ENCODE measurements around the gene FERMT1. TPM values are rescaled to one million over a fixed set of nuclear protein-coding genes. Genes with fewer than 3 reads are reported as not detected.
A peak's percentile ranks its signal among the peaks of the same experiment; 100 is the strongest.

The FERMT1 gene
- total RNA-seq, 1 experiment from 2014 or later = 30.1 TPM

DNA sequence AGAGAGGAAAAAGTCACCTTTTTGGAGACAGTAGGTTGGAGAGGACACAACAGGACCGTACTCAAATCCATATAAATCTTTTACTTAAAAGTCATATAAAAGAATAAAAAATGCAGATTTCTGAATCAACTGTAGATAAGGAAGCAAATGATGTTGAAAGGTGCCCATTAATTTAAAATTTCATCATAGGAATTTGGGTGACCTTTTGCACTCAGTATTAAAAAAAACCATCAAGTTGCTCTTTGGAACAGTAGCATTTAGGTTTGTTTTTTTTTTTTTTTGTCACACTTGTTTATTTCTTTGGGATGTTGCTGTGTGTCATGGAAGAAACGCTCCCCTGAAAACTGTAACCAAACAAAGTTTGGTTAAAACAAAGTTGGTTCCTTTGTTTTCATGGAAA lies 48.0 kb downstream of the FERMT1 start:
- intact Hi-C loops (cut with micrococcal nuclease; ENCODE audit: unreplicated experiment) = loop anchor here (1.0 to 5.0 kb wide), 4 partner anchors 15 to 122 kb away; partner anchors contain the start of genes MCM8 and TRMT6
- H3K27ac Mint-ChIP-seq (ENCODE audit: unreplicated experiment) = peak overlapping the region; percentile 60

DNA sequence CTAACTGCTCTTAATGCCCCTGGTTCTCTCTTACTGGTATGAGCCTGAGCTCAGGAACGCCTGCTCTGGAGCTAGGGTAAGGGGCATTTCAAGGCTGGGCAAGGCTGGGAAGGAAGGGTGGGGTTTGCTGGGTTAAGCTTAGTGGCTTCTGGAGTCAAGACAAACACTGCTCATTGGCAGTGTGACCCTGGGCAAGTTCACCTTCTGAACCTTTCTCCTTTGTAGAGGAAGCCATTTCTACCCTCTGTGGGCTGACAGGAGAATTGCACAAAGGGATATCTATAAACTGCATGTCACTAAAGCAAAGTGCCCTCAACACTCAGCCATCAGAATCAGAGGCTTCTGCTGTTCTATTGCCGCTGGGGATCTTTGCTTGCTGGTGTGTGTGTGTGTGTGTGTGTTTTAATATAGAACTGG lies 48.7 kb downstream of the FERMT1 start:
- intact Hi-C loops (cut with micrococcal nuclease; ENCODE audit: unreplicated experiment) = loop anchor here (1.0 kb wide), 2 partner anchors 15 to 23 kb away; no protein-coding TSS in a partner anchor
- TF ChIP-seq, protein P1, sequence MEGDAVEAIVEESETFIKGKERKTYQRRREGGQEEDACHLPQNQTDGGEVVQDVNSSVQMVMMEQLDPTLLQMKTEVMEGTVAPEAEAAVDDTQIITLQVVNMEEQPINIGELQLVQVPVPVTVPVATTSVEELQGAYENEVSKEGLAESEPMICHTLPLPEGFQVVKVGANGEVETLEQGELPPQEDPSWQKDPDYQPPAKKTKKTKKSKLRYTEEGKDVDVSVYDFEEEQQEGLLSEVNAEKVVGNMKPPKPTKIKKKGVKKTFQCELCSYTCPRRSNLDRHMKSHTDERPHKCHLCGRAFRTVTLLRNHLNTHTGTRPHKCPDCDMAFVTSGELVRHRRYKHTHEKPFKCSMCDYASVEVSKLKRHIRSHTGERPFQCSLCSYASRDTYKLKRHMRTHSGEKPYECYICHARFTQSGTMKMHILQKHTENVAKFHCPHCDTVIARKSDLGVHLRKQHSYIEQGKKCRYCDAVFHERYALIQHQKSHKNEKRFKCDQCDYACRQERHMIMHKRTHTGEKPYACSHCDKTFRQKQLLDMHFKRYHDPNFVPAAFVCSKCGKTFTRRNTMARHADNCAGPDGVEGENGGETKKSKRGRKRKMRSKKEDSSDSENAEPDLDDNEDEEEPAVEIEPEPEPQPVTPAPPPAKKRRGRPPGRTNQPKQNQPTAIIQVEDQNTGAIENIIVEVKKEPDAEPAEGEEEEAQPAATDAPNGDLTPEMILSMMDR (IDR thresholded peaks at IDR 0.05; ENCODE audit: insufficient read depth in 1 of 2, low read depth in 1 of 2, low read length in 1 of 2, severe bottlenecking in 1 of 2, unreplicated experiment in 1 of 2) = peak; percentile 65 to 69
- no peaks in the 10 kb centered on the region for H3K9me3 Mint-ChIP-seq (ENCODE audit: unreplicated experiment)
- H3K27me3 ChIP-seq (replicated peaks; ENCODE audit: control insufficient read depth, insufficient read depth, low read length) = no peaks in the 10 kb centered on the region
- peaks cover 10% of the 10 kb centered on the region for H3K4me1 Mint-ChIP-seq (ENCODE audit: low read depth, unreplicated experiment)
- no peaks in the 10 kb centered on the region for H3K9me3 ChIP-seq
- ChIA-PET CTCF (interaction anchor here (0.5 to 1.3 kb wide), 3 partner anchors 15 to 48 kb away, joined by 3 to 5 read pairs (median 3); partner anchors contain the start of gene FERMT1), POLR2A (interaction anchor here (1.0 kb wide), 1 partner anchor 15 kb away, joined by 5 read pairs; no protein-coding TSS in a partner anchor)
- no TSS peak for BruUV-seq (replicated peaks)
- peaks cover 24% of the 10 kb centered on the region for H3K36me3 Mint-ChIP-seq (ENCODE audit: insufficient read depth, unreplicated experiment)
- H3K27ac Mint-ChIP-seq (ENCODE audit: unreplicated experiment) = peak overlapping the region; percentile 60
- H3K4me3 Mint-ChIP-seq (ENCODE audit: unreplicated experiment) = no peak overlapping the region
- peaks cover 2% of the 10 kb centered on the region; the same call in 1 of the 2 replicates for H3K36me3 ChIP-seq (ENCODE audit: control insufficient read depth, insufficient read depth, low read length)
- H3K4me1 ChIP-seq = peaks cover 35% of the 10 kb centered on the region
- peak; percentile 63 to 66 for DNase-seq
- H3K4me3 ChIP-seq (ENCODE audit: low read depth, low read length) = no peak overlapping the region
- H3K27me3 Mint-ChIP-seq (ENCODE audit: insufficient read depth, unreplicated experiment) = no peaks in the 10 kb centered on the region

More for the DNA sequence above, 48.0 kb downstream of the FERMT1 start:
- Histone ChIP-seq H3K36me3 (ENCODE audit: control insufficient read depth, insufficient read depth, low read length) (peaks cover 2% of the 10 kb centered on the region; the same call in 1 of the 2 replicates), H3K27me3 (replicated peaks; ENCODE audit: control insufficient read depth, insufficient read depth, low read length) (no peaks in the 10 kb centered on the region), H3K4me3 (ENCODE audit: low read depth, low read length) (no peak overlapping the region), H3K4me1 (peaks cover 35% of the 10 kb centered on the region), H3K9me3 (no peaks in the 10 kb centered on the region)
- TF ChIP-seq, protein P1 (IDR thresholded peaks at IDR 0.05; ENCODE audit: insufficient read depth in 1 of 2, low read depth in 1 of 2, low read length in 1 of 2, severe bottlenecking in 1 of 2, unreplicated experiment in 1 of 2) = no peak
- H3K4me1 Mint-ChIP-seq (ENCODE audit: low read depth, unreplicated experiment) = peaks cover 10% of the 10 kb centered on the region
- no peak for DNase-seq
- no TSS peak for BruUV-seq (replicated peaks)
- H3K36me3 Mint-ChIP-seq (ENCODE audit: insufficient read depth, unreplicated experiment) = peaks cover 24% of the 10 kb centered on the region
- POLR2A ChIA-PET = no interaction called here
- H3K27me3 Mint-ChIP-seq (ENCODE audit: insufficient read depth, unreplicated experiment) = no peaks in the 10 kb centered on the region
- CTCF ChIA-PET = interaction anchor here (0.5 to 1.3 kb wide), 4 partner anchors 16 to 418 kb away, joined by 3 to 6 read pairs (median 6); no protein-coding TSS in a partner anchor
- no peak overlapping the region for H3K4me3 Mint-ChIP-seq (ENCODE audit: unreplicated experiment)
- H3K9me3 Mint-ChIP-seq (ENCODE audit: unreplicated experiment) = no peaks in the 10 kb centered on the region

DNA sequence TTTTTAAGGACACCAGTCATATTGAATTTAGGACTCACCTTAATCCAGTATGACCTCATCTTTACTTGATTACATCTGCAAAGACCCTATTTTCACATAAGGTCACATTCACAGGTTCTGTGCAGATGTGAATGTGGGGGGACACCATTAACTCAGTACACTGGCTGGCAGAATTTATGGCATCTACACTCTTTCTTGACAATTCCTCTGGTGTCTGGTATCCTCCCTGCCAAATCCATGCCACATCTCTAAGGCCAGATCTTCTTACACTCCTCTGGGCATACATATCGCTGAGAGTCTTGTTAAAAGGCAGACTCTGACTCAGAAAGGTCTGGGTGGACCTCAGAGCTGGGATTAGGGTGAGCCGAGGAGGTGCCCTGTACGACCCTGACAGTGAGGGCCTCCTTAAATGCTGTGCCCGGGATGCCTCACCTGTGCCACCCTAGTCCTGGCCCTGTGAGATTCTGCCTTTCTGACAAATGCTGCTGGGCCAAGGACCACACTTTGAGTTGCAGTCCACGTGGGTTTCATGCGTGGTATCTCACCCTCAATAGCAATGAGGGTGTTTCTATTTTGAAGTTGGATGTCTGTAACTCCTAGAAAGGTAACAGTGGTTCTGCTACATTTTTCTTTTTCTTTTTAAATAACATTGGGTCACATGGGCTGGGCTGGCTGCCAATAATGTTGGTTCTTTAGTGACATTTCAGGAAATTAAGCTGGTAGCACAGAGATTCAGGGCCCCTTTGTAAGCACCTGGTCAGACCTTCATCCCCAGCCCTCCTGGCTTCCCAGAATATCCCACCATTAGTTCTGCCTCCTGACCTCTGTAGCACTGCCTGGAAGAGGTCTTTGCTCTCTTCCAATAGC lies 51.8 kb downstream of the FERMT1 start:
- CTCF ChIA-PET = no interaction called here
- Mint-ChIP-seq H3K27ac (ENCODE audit: unreplicated experiment) (no peak overlapping the region), H3K4me1 (ENCODE audit: low read depth, unreplicated experiment) (peaks cover 10% of the 10 kb centered on the region), H3K36me3 (ENCODE audit: insufficient read depth, unreplicated experiment) (peaks cover 21% of the 10 kb centered on the region), H3K27me3 (ENCODE audit: insufficient read depth, unreplicated experiment) (no peaks in the 10 kb centered on the region), H3K4me3 (ENCODE audit: unreplicated experiment) (no peak overlapping the region), H3K9me3 (ENCODE audit: unreplicated experiment) (no peaks in the 10 kb centered on the region)
- peaks cover 24% of the 10 kb centered on the region for H3K4me1 ChIP-seq
- intact Hi-C loops (cut with micrococcal nuclease; ENCODE audit: unreplicated experiment) = no loop called here
- 0 out of 2 replicates have a peak, but pooled peaks cover 1% of the 10 kb centered on the region for H3K36me3 ChIP-seq (ENCODE audit: control insufficient read depth, insufficient read depth, low read length)
- no peak for DNase-seq
- no TSS peak for BruUV-seq (replicated peaks)
- H3K27me3 ChIP-seq (replicated peaks; ENCODE audit: control insufficient read depth, insufficient read depth, low read length) = no peaks in the 10 kb centered on the region
- POLR2A ChIA-PET = no interaction called here
- H3K4me3 ChIP-seq (ENCODE audit: low read depth, low read length) = no peak overlapping the region
- TF ChIP-seq, protein P1 (IDR thresholded peaks at IDR 0.05; ENCODE audit: insufficient read depth in 1 of 2, low read depth in 1 of 2, low read length in 1 of 2, severe bottlenecking in 1 of 2, unreplicated experiment in 1 of 2) = no peak
- H3K9me3 ChIP-seq = no peaks in the 10 kb centered on the region
